H9 (cell line): ENCODE measurements around the gene FAM83F. TPM values are rescaled to one million over a fixed set of nuclear protein-coding genes. Genes with fewer than 3 reads are reported as not detected.

Experiments
- DNase-seq: peaks from one replicate; pipeline ENCODE4 v3.0.0-alpha.2; 2017
- H2AFZ ChIP-seq: one replicate; pipeline ENCODE4 v1.6.1; 2013; ENCODE audit warnings: mild to moderate bottlenecking, low read length, control low read depth, moderate library complexity
- H2AK5ac ChIP-seq: 2 replicates; pipeline ENCODE4 v1.6.1; 2013; ENCODE audit warnings: low read length, control low read depth, mixed read lengths; ENCODE audit not compliant: insufficient read length
- H2BK120ac ChIP-seq: one replicate; pipeline ENCODE4 v1.6.1; 2013; ENCODE audit warnings: low read depth, mild to moderate bottlenecking, low read length, control low read depth, inconsistent platforms; ENCODE audit not compliant: poor library complexity, severe bottlenecking
- H2BK12ac ChIP-seq: 2 replicates; pipeline ENCODE4 v1.6.1; 2013; ENCODE audit warnings: low read length, control low read depth, mixed read lengths, low read depth; ENCODE audit not compliant: insufficient read length
- H2BK15ac ChIP-seq: 2 replicates; pipeline ENCODE4 v1.6.1; 2013; ENCODE audit warnings: low read depth, low read length, control low read depth
- H2BK20ac ChIP-seq: one replicate; pipeline ENCODE4 v1.6.1; 2013; ENCODE audit warnings: low read depth, mild to moderate bottlenecking, low read length, control low read depth, inconsistent platforms; ENCODE audit not compliant: poor library complexity, severe bottlenecking
- H2BK5ac ChIP-seq: 2 replicates; pipeline ENCODE4 v1.6.1; 2013; ENCODE audit warnings: low read length, control low read depth, mixed read lengths; ENCODE audit not compliant: insufficient read length
- H3K14ac ChIP-seq: 2 replicates; pipeline ENCODE4 v1.6.1; 2013; ENCODE audit warnings: low read length, control low read depth; ENCODE audit not compliant: insufficient read depth
- H3K18ac ChIP-seq: 2 replicates; pipeline ENCODE4 v1.6.1; 2013; ENCODE audit warnings: low read depth, mild to moderate bottlenecking, mixed read lengths, low read length, control low read depth; ENCODE audit not compliant: insufficient read length
- H3K23ac ChIP-seq: 2 replicates; pipeline ENCODE4 v1.6.1; 2013; ENCODE audit warnings: low read length, control low read depth, mixed read lengths, low read depth; ENCODE audit not compliant: insufficient read length
- H3K23me2 ChIP-seq: 2 replicates; pipeline ENCODE4 v1.6.1; 2013; ENCODE audit warnings: low read depth, mild to moderate bottlenecking, mixed read lengths, low read length, control low read depth; ENCODE audit not compliant: insufficient read length, poor library complexity, severe bottlenecking
- H3K27ac ChIP-seq: 2 replicates; pipeline ENCODE4 v1.5.1; 2013; ENCODE audit warnings: low read length, control low read depth, mixed read lengths, low read depth; ENCODE audit not compliant: insufficient read length
- H3K27me3 ChIP-seq: 2 replicates; pipeline ENCODE4 v1.6.1; 2013; ENCODE audit warnings: low read length, control low read depth, inconsistent platforms; ENCODE audit not compliant: insufficient read depth
- H3K4ac ChIP-seq: 2 replicates; pipeline ENCODE4 v1.6.1; 2013; ENCODE audit warnings: low read depth, mild to moderate bottlenecking, control low read depth, inconsistent platforms, low read length, moderate library complexity
- H3K4me1 ChIP-seq: 2 replicates; pipeline ENCODE4 v1.6.1; 2013; ENCODE audit warnings: low read length, control low read depth, inconsistent platforms; ENCODE audit not compliant: insufficient read depth
- H3K4me2 ChIP-seq: 2 replicates; pipeline ENCODE4 v1.6.1; 2013; ENCODE audit warnings: low read length, control low read depth, mixed read lengths; ENCODE audit not compliant: insufficient read length, insufficient read depth
- H3K56ac ChIP-seq: 2 replicates; pipeline ENCODE4 v1.6.1; 2013; ENCODE audit warnings: low read depth, mild to moderate bottlenecking, mixed read lengths, low read length, control low read depth; ENCODE audit not compliant: insufficient read length
- H3K79me1 ChIP-seq: 2 replicates; pipeline ENCODE4 v1.6.1; 2013; ENCODE audit warnings: low read depth, mild to moderate bottlenecking, moderate library complexity, low read length, control low read depth, inconsistent platforms; ENCODE audit not compliant: insufficient read depth, poor library complexity, severe bottlenecking
- H3K79me2 ChIP-seq: 2 replicates; pipeline ENCODE4 v1.6.1; 2013; ENCODE audit warnings: low read length, control low read depth, inconsistent platforms; ENCODE audit not compliant: insufficient read depth
- H3K9ac ChIP-seq: 2 replicates; pipeline ENCODE4 v1.6.1; 2013; ENCODE audit warnings: low read length, control low read depth, mixed read lengths; ENCODE audit not compliant: insufficient read length; ENCODE audit errors: extremely low read depth
- H3K9me3 ChIP-seq: one replicate; pipeline ENCODE4 v1.6.1; 2013; ENCODE audit warnings: low read depth, low read length, inconsistent platforms; ENCODE audit not compliant: control insufficient read depth
- H3T11ph ChIP-seq: one replicate; pipeline ENCODE4 v1.6.1; 2013; ENCODE audit warnings: mild to moderate bottlenecking, low read length, control low read depth, inconsistent platforms
- H4K20me1 ChIP-seq: one replicate; pipeline ENCODE4 v1.6.1; 2013; ENCODE audit not compliant: control insufficient read depth, insufficient read length, insufficient read depth
- H4K5ac ChIP-seq: 2 replicates; pipeline ENCODE4 v1.6.1; 2013; ENCODE audit warnings: low read depth, mild to moderate bottlenecking, mixed read lengths, low read length, control low read depth; ENCODE audit not compliant: insufficient read length
- H4K8ac ChIP-seq: replicated peaks from 2 replicates; pipeline ENCODE4 v1.6.1; 2013; ENCODE audit warnings: low read length, control low read depth, mixed read lengths, low read depth; ENCODE audit not compliant: insufficient read length
- H4K91ac ChIP-seq: 2 replicates; pipeline ENCODE4 v1.6.1; 2013; ENCODE audit warnings: low read depth, mild to moderate bottlenecking, moderate library complexity, mixed read lengths, low read length, control low read depth; ENCODE audit not compliant: insufficient read length
- H3K27ac Mint-ChIP-seq, 3 experiments: 2 replicates in 2 of 3; 3 replicates in 1 of 3; pipeline ENCODE4 v1.8.0; 2020 to 2021; ENCODE audit warnings: mixed read lengths in 3 of 3, mild to moderate bottlenecking in 1 of 3, moderate library complexity in 1 of 3
- H3K27me3 Mint-ChIP-seq: 2 replicates; pipeline ENCODE4 v1.8.0; 2021; ENCODE audit warnings: low read depth, mild to moderate bottlenecking, moderate library complexity, mixed read lengths
- H3K36me3 Mint-ChIP-seq, 3 experiments: 2 replicates in 2 of 3; 3 replicates in 1 of 3; pipeline ENCODE4 v1.8.0; 2020 to 2021; ENCODE audit warnings: low read depth in 3 of 3, mixed read lengths in 3 of 3; ENCODE audit not compliant: insufficient read depth in 1 of 3
- H3K4me1 Mint-ChIP-seq, 2 experiments: 2 replicates each; pipeline ENCODE4 v1.8.0; 2020; ENCODE audit warnings: mixed read lengths in 2 of 2
- H3K4me3 Mint-ChIP-seq, 2 experiments: 2 replicates in 1 of 2; 3 replicates in 1 of 2; pipeline ENCODE4 v1.8.0; 2020 to 2021; ENCODE audit warnings: mild to moderate bottlenecking in 2 of 2, mixed read lengths in 2 of 2, moderate library complexity in 1 of 2
- H3K9me3 Mint-ChIP-seq, 2 experiments: 2 replicates in 1 of 2; 3 replicates in 1 of 2; pipeline ENCODE4 v1.8.0; 2020; ENCODE audit warnings: mild to moderate bottlenecking in 2 of 2, mixed read lengths in 2 of 2, moderate library complexity in 1 of 2
- CTCF ChIP-seq: fragments of 200-600 bp; sonication (generic); conservative IDR thresholded peaks from 3 replicates; pipeline ENCODE4 v1.8.0; 2021; ENCODE audit warnings: antibody characterized with exemption, mild to moderate bottlenecking
- WGBS: extraction: QIAGEN DNeasy Blood & Tissue Kit; methylation state at CpG from one replicate; pipeline ENCODE4 v1.1.7; 2013; ENCODE audit warnings: missing lambda C conversion rate, low lambda C conversion rate, mixed read lengths; ENCODE audit not compliant: insufficient read length; ENCODE audit errors: extremely low coverage; 5-methylcytosine and 5-hydroxymethylcytosine counted together
- total RNA-seq: library from RNA; stranded (reverse); gene quantifications from 2 replicates; pipeline ENCODE4 v1.2.1, GENCODE V29; 2021

The FAM83F gene
- total RNA-seq, 1 experiment from 2014 or later, result 17.4 TPM

GRCh38 chr22:40027191-40028097 is 32.7 kb downstream of the FAM83F start:
- H3K9me3 ChIP-seq, result no peaks in the 10 kb centered on the region
- no peak overlapping the region for H2AFZ ChIP-seq
- H3K79me2 ChIP-seq, result no peaks in the 10 kb centered on the region
- H4K8ac ChIP-seq, result no peak overlapping the region
- H2AK5ac ChIP-seq, result no peak overlapping the region
- no peaks in the 10 kb centered on the region for H3K27me3 Mint-ChIP-seq
- no peak overlapping the region for H3K56ac ChIP-seq
- H2BK12ac ChIP-seq, result no peak overlapping the region
- no peaks in the 10 kb centered on the region for H4K20me1 ChIP-seq
- no peak overlapping the region for H3K18ac ChIP-seq
- H2BK15ac ChIP-seq, result no peak overlapping the region
- no peak overlapping the region for H2BK20ac ChIP-seq
- peaks cover 2 to 4% (median 2%) of the 10 kb centered on the region in 3 experiments; a peak in 6 of 7 replicates for H3K36me3 Mint-ChIP-seq
- no peak overlapping the region for H3K4ac ChIP-seq
- peak overlapping the region in 1 of 3 experiments; percentile 28; a peak in 1 of 7 replicates for H3K27ac Mint-ChIP-seq
- H3K4me3 Mint-ChIP-seq, result no peak overlapping the region
- H2BK120ac ChIP-seq, result no peak overlapping the region
- TF ChIP-seq CTCF, result no peak
- no peaks in the 10 kb centered on the region for H3K27me3 ChIP-seq
- H2BK5ac ChIP-seq, result no peak overlapping the region
- no peak overlapping the region for H3K9ac ChIP-seq
- WGBS, result no CpG with 5 or more reads among the region's 21 CpGs
- H4K5ac ChIP-seq, result no peak overlapping the region
- H3T11ph ChIP-seq, result no peak overlapping the region
- no peaks in the 10 kb centered on the region for H3K9me3 Mint-ChIP-seq
- no peaks in the 10 kb centered on the region for H3K79me1 ChIP-seq
- no peaks in the 10 kb centered on the region for H3K23me2 ChIP-seq
- H4K91ac ChIP-seq, result no peak overlapping the region
- no peaks in the 10 kb centered on the region for H3K4me1 ChIP-seq
- no peak overlapping the region; the same call in 1 of the 2 replicates for H3K14ac ChIP-seq
- no peak for DNase-seq
- H3K4me2 ChIP-seq, result no peak overlapping the region
- peaks cover 13 to 17% of the 10 kb centered on the region in 2 experiments for H3K4me1 Mint-ChIP-seq
- H3K27ac ChIP-seq, result no peak overlapping the region
- H3K23ac ChIP-seq, result no peak overlapping the region
